HEK293T (cell line): ENCODE measurements around the gene ABHD13.

ENCODE experiments used
- CTCF ChIA-PET: fragments of 350-600 bp; formaldehyde crosslinking; extraction: SDS; loops from one replicate; lab custom pipeline; 2021; ENCODE audit warnings: antibody characterized with exemption, inconsistent platforms; lab: Yijun Ruan, JAX
- POLR2A ChIA-PET: fragments of 350-600 bp; formaldehyde crosslinking; extraction: SDS; loops from one replicate; lab custom pipeline; 2020; ENCODE audit warnings: antibody characterized with exemption, inconsistent platforms; lab: Yijun Ruan, JAX
- DNase-seq: peaks from one replicate; pipeline ENCODE4 v3.0.0; 2012; ENCODE audit warnings: mixed read lengths; ENCODE audit errors: extremely low spot score
- ARNT ChIP-seq: fragments of 450-650 bp; IDR thresholded peaks from 2 replicates; pipeline ENCODE4 v1.6.1; 2017; ENCODE audit warnings: mild to moderate bottlenecking
- BHLHE40 ChIP-seq: fragments of 450-650 bp; IDR thresholded peaks from 2 replicates; pipeline ENCODE4 v1.6.1; 2016; ENCODE audit warnings: mild to moderate bottlenecking, moderate library complexity, borderline replicate concordance
- CTBP1 ChIP-seq: fragments of 450-650 bp; IDR thresholded peaks from 2 replicates; pipeline ENCODE4 v1.6.1; 2016; ENCODE audit warnings: borderline replicate concordance
- ELF4 ChIP-seq: fragments of 450-650 bp; IDR thresholded peaks from 2 replicates; pipeline ENCODE4 v1.6.1; 2017; ENCODE audit warnings: antibody characterized with exemption
- FOXA1 ChIP-seq: fragments of 450-650 bp; IDR thresholded peaks from 2 replicates; pipeline ENCODE4 v1.6.1; 2016; ENCODE audit warnings: mild to moderate bottlenecking
- FOXK2 ChIP-seq: fragments of 450-650 bp; IDR thresholded peaks from 2 replicates; pipeline ENCODE4 v1.6.1; 2016; ENCODE audit warnings: mild to moderate bottlenecking
- FOXM1 ChIP-seq: fragments of 450-650 bp; IDR thresholded peaks from 2 replicates; pipeline ENCODE4 v1.6.1; 2017; ENCODE audit warnings: mild to moderate bottlenecking, borderline replicate concordance
- HDGF ChIP-seq: fragments of 450-650 bp; IDR thresholded peaks from 2 replicates; pipeline ENCODE4 v1.6.1; 2017; ENCODE audit warnings: antibody characterized with exemption, borderline replicate concordance
- L3MBTL2 ChIP-seq: fragments of 450-650 bp; conservative IDR thresholded peaks from 2 replicates; pipeline ENCODE4 v1.6.1; 2016; ENCODE audit warnings: mild to moderate bottlenecking
- LEF1 ChIP-seq: fragments of 450-650 bp; IDR thresholded peaks from 2 replicates; pipeline ENCODE4 v1.6.1; 2017; ENCODE audit warnings: mild to moderate bottlenecking, borderline replicate concordance
- NFRKB ChIP-seq: fragments of 450-650 bp; IDR thresholded peaks from 2 replicates; pipeline ENCODE4 v1.6.1; 2016; ENCODE audit warnings: mild to moderate bottlenecking, moderate library complexity
- SP1 ChIP-seq: fragments of 450-650 bp; IDR thresholded peaks from 2 replicates; pipeline ENCODE4 v1.6.1; 2017
- SUZ12 ChIP-seq: fragments of 450-650 bp; IDR thresholded peaks from 2 replicates; pipeline ENCODE4 v1.6.1; 2016; ENCODE audit warnings: mild to moderate bottlenecking
- TARDBP ChIP-seq: fragments of 450-650 bp; IDR thresholded peaks from 2 replicates; pipeline ENCODE4 v1.6.1; 2016
- ZNF384 ChIP-seq: fragments of 450-650 bp; IDR thresholded peaks from 2 replicates; pipeline ENCODE4 v1.6.1; 2016
- TF ChIP-seq, protein P1 (sequence below): fragments of 450-650 bp; IDR thresholded peaks from 2 replicates; pipeline ENCODE4 v1.6.1; 2016

Gene ABHD13

GRCh38 chr13:108188260-108188659 lies 29.9 kb upstream of the ABHD13 start:
- ChIA-PET POLR2A (no interaction called here), CTCF (no interaction called here)
- DNase-seq = no peak
- TF ChIP-seq FOXK2 = no peak
- TF ChIP-seq SUZ12 = no peak
- no peak for TF ChIP-seq FOXA1
- TF ChIP-seq ARNT = no peak
- no peak for TF ChIP-seq LEF1
- no peak for TF ChIP-seq L3MBTL2
- TF ChIP-seq FOXM1 = no peak
- TF ChIP-seq, protein P1, sequence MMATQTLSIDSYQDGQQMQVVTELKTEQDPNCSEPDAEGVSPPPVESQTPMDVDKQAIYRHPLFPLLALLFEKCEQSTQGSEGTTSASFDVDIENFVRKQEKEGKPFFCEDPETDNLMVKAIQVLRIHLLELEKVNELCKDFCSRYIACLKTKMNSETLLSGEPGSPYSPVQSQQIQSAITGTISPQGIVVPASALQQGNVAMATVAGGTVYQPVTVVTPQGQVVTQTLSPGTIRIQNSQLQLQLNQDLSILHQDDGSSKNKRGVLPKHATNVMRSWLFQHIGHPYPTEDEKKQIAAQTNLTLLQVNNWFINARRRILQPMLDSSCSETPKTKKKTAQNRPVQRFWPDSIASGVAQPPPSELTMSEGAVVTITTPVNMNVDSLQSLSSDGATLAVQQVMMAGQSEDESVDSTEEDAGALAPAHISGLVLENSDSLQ = no peak
- no peak for TF ChIP-seq HDGF
- TF ChIP-seq BHLHE40 = no peak
- no peak for TF ChIP-seq ELF4
- no peak for TF ChIP-seq ZNF384
- no peak for TF ChIP-seq TARDBP
- TF ChIP-seq CTBP1 = no peak

- TF ChIP-seq SP1 (no peak), ZNF384 (no peak), CTBP1 (no peak), HDGF (no peak), BHLHE40 (no peak), SUZ12 (no peak), FOXM1 (no peak), FOXA1 (no peak), FOXK2 (no peak), L3MBTL2 (no peak), NFRKB (no peak), LEF1 (no peak), TARDBP (no peak), ARNT (no peak), ELF4 (no peak)
- TF ChIP-seq, protein P1 = no peak
- DNase-seq = no peak
- ChIA-PET POLR2A (no interaction called here), CTCF (no interaction called here)
Measured at GRCh38 chr13:108190897-108191296, 27.3 kb upstream of the ABHD13 start.

DNA sequence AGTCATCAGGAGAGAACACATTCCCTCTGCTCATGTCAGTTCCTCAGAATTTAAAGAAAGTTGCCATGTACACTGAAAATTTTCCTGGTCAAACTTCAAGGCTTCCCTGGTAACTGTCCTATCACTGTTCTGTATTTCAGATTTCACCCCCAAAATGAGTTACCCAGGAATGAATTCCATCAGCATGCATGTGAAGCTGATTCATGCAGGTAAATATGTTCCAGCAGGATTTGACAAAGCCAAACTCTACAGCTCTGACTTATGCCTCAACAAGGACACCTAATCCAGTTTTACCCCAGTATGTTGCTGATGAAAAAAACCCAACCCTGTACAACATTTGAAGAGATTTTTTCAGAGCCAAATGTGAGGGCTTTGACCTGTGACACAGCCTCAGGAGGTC lies 24.4 kb upstream of the ABHD13 start:
- ChIA-PET POLR2A (no interaction called here), CTCF (no interaction called here)
- DNase-seq = no peak
- TF ChIP-seq NFRKB = no peak
- no peak for TF ChIP-seq L3MBTL2
- no peak for TF ChIP-seq HDGF
- no peak for TF ChIP-seq FOXA1
- TF ChIP-seq ARNT = no peak
- TF ChIP-seq SUZ12 = no peak
- TF ChIP-seq SP1 = no peak
- no peak for TF ChIP-seq LEF1
- TF ChIP-seq, protein P1 = no peak
- no peak for TF ChIP-seq TARDBP
- no peak for TF ChIP-seq ZNF384
- TF ChIP-seq ELF4 = no peak
- TF ChIP-seq BHLHE40 = no peak
- TF ChIP-seq FOXM1 = no peak
- TF ChIP-seq FOXK2 = no peak

- CTCF ChIA-PET = no interaction called here
- POLR2A ChIA-PET = no interaction called here
- no peak for DNase-seq
- TF ChIP-seq TARDBP (no peak), ELF4 (no peak), BHLHE40 (no peak), L3MBTL2 (no peak), FOXM1 (no peak), SUZ12 (no peak), ARNT (no peak), SP1 (no peak), NFRKB (no peak), FOXK2 (no peak), ZNF384 (no peak), HDGF (no peak), FOXA1 (no peak)
- TF ChIP-seq, protein P1 = no peak
Measured at GRCh38 chr13:108194435-108194936, 23.7 kb upstream of the ABHD13 start.

DNA sequence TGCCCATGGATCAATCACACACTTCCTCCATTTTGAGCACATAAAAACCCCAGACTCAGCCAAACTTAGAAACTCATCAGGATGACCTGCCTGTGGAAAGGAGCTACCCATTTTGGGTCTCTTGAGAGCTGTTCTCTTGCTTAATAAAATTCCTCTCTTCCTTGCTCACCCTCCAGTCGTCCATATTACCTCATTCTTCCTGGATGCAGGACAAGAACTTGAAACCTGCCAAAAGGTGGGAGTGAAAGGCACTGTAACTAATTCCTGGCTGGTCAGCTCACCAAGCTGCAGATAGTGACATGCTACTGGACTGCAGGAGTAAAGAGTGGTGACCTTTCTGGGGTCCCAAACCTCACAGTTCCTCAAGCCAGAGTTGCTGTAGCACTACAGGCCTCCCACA lies 23.0 kb upstream of the ABHD13 start:
- CTCF ChIA-PET = no interaction called here
- no peak for TF ChIP-seq CTBP1
- no peak for TF ChIP-seq HDGF
- TF ChIP-seq BHLHE40 = no peak
- TF ChIP-seq, protein P1 = no peak
- POLR2A ChIA-PET = no interaction called here

More for the DNA sequence above, 23.0 kb upstream of the ABHD13 start:
- no peak for DNase-seq
